Upper lobe of right lung (tissue), 1 donor: ENCODE results near the gene TNF. TPM values are rescaled to one million over a fixed set of nuclear protein-coding genes. Genes with fewer than 3 reads are reported as not detected.

Experiments used
- ATAC-seq: fragments of 200-7000 bp; cut with Tn5 transposase; one replicate; pipeline ENCODE4 v1.9.1; 2020; ENCODE audit warnings: mild to moderate bottlenecking, moderate library complexity
- DNase-seq: peaks from one replicate; pipeline ENCODE4 v3.0.0-alpha.2; 2020
- H3K27ac ChIP-seq: fragments of 200-600 bp; one replicate; pipeline ENCODE4 v1.8.0; 2022
- H3K27me3 ChIP-seq: fragments of 200-600 bp; one replicate; pipeline ENCODE4 v1.8.0; 2022; ENCODE audit warnings: mild to moderate bottlenecking
- H3K36me3 ChIP-seq: fragments of 200-600 bp; one replicate; pipeline ENCODE4 v1.8.0; 2022
- H3K4me1 ChIP-seq: fragments of 200-600 bp; one replicate; pipeline ENCODE4 v1.8.0; 2022
- H3K4me3 ChIP-seq: fragments of 200-600 bp; one replicate; pipeline ENCODE4 v1.8.0; 2022; ENCODE audit warnings: mild to moderate bottlenecking
- H3K9me3 ChIP-seq: fragments of 200-600 bp; one replicate; pipeline ENCODE4 v1.8.0; 2022
- intact Hi-C: fragments of 100-400 bp; cut with DNase I; formaldehyde crosslinking; loops from one replicate; pipeline ENCODE4 v1.11.0; 2022
- total RNA-seq: library from RNA; stranded (reverse); fragmentation: NEBNext Ultra II Directional; extraction: Animal tissue kit (Norgen Biotek cat#: 25700); gene quantifications from one replicate; pipeline ENCODE4 v1.2.1, GENCODE V29; 2021
- TF ChIP-seq, protein P1 (sequence below): fragments of 200-600 bp; IDR thresholded peaks from one replicate; pipeline ENCODE4 v1.8.0; 2022; ENCODE audit warnings: antibody characterized with exemption
- donor health status: DM: no; HTN: yes; CAD: no; lungs with severe emphysema.

TNF gene
- total RNA-seq, 1 donor from 2014 or later: 2.4 TPM

DNA sequence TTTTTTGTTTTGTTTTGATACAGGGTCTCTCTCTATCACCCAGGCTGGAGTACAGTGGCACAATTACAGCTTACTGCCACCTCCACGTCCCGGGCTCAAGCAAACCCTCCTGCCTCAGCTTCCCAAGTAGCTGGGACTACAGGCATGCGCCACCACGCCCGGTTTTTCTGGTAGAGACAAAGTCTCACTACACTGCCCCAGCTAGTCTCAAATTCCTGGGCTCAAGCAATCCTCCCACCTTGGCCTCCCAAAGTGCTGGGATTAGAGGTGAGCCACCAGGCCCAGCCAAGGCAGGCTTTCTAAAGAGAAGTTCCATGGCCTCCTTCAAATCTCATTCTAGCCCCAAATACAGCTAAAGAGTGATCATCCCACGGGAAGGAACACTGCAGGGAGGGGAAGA lies 41.4 kb upstream of the TNF start:
- no peak for DNase-seq
- Histone ChIP-seq H3K27ac (no peak overlapping the region), H3K27me3 (no peaks in the 10 kb centered on the region), H3K4me1 (peaks cover 6% of the 10 kb centered on the region), H3K36me3 (peaks cover 97% of the 10 kb centered on the region), H3K4me3 (no peak overlapping the region), H3K9me3 (no peaks in the 10 kb centered on the region)
- TF ChIP-seq, protein P1, sequence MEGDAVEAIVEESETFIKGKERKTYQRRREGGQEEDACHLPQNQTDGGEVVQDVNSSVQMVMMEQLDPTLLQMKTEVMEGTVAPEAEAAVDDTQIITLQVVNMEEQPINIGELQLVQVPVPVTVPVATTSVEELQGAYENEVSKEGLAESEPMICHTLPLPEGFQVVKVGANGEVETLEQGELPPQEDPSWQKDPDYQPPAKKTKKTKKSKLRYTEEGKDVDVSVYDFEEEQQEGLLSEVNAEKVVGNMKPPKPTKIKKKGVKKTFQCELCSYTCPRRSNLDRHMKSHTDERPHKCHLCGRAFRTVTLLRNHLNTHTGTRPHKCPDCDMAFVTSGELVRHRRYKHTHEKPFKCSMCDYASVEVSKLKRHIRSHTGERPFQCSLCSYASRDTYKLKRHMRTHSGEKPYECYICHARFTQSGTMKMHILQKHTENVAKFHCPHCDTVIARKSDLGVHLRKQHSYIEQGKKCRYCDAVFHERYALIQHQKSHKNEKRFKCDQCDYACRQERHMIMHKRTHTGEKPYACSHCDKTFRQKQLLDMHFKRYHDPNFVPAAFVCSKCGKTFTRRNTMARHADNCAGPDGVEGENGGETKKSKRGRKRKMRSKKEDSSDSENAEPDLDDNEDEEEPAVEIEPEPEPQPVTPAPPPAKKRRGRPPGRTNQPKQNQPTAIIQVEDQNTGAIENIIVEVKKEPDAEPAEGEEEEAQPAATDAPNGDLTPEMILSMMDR: no peak
- intact Hi-C loops: no loop called here
- ATAC-seq: no peak

DNA sequence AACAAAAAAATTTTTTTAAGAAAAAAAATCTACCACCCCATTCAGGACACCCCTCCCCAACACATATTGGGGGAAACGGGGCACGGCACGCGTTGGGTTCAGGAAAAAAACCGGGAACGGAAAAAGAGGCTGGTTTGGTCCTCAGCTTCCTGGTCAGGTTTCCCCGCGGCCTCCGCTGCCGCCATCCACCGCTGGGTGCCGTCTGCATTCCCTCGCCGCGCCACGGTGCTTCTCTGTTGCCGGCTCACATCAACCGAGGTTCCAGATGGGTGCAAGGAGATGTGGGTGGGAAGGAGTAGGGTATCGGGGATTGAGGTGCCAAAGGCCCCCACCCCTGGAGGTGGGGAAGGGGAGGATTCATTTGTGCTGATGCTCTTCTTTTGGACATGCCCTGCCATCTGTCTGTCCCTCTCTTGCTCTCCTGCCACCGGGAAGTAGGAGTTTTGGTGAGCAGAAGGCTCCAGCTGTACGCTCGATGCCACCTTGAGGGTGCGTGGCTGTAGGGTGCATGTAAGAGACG lies 40.8 kb upstream of the TNF start:
- Histone ChIP-seq H3K27me3 (no peaks in the 10 kb centered on the region), H3K9me3 (no peaks in the 10 kb centered on the region), H3K4me3 (no peak overlapping the region), H3K27ac (no peak overlapping the region), H3K36me3 (peaks cover 100% of the 10 kb centered on the region), H3K4me1 (peaks cover 12% of the 10 kb centered on the region)
- ATAC-seq (no peak), DNase-seq (no peak)
- TF ChIP-seq, protein P1: no peak
- intact Hi-C loops: no loop called here

DNA sequence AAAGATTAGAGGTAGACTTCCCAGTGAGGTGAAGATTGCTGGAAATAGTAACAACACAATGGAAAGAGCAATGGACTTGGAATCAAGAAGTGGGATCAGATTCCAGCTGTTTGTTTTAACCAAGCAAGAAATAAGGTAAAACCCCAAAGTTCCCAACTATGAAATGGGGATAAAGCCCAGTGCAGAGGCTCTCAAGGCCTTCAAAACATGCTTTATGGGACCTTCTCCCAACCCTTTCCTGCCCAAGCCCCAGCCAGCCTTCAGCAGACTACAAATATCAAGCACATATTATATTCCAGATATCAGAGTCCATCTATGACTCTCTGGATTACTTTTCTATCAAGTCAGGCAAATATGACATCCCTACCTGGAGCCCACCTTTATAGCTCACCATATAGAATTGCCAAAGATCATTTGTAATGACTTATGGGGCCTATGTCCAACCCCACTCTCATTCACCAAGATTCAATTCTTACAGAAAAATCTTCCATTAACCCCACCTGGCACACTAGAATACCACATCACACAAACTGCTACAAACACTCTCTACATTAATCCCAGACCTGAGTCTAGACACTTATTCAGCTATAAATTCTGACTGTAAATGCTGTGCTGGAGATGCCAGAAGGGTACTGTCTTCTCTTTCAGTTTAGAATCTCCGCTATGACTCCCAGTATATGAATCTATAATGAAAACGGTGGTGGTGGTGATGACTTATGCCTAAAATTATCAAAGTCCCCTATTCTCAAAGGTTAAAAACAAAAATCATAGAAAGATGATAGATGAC lies 39.6 kb upstream of the TNF start:
- ATAC-seq: no peak
- intact Hi-C loops: no loop called here
- H3K27ac ChIP-seq: no peak overlapping the region
- H3K4me1 ChIP-seq: peaks cover 23% of the 10 kb centered on the region
- no peak overlapping the region for H3K4me3 ChIP-seq
- H3K36me3 ChIP-seq: peaks cover 100% of the 10 kb centered on the region
- DNase-seq: no peak
- H3K27me3 ChIP-seq: no peaks in the 10 kb centered on the region
- no peaks in the 10 kb centered on the region for H3K9me3 ChIP-seq
- TF ChIP-seq, protein P1: no peak

DNA sequence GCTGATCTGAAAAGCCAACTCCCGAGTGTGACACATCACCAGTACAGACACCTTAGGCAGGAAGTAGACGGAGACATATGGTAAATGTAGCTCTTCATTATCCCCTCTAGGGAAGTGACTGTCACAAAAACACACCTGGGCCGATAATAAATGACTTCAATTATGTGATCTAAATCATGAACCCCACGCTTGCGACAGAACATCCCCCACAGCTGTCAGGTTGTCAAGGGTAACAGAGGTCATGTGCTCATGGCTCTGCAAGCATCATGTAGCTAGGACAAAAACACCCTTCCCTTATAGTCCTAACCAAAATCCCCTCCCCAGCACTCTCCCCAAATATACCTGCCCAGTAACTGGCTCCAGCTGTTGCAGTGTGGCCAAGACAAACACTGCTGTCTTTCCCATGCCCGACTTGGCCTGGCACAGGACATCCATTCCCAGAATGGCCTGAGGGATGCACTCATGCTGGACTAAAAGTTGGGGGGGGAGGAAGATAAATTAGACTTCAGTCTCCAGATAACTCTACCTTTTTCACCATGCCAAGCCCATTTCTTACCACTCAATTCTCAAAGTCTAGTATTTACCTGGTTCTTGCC lies 36.5 kb upstream of the TNF start:
- Histone ChIP-seq H3K27ac (no peak overlapping the region), H3K36me3 (peaks cover 68% of the 10 kb centered on the region), H3K4me1 (peaks cover 29% of the 10 kb centered on the region), H3K27me3 (no peaks in the 10 kb centered on the region), H3K9me3 (no peaks in the 10 kb centered on the region), H3K4me3 (peak overlapping the region; percentile 6)
- ATAC-seq (no peak), DNase-seq (no peak)
- intact Hi-C loops: no loop called here
- TF ChIP-seq, protein P1: no peak

DNA sequence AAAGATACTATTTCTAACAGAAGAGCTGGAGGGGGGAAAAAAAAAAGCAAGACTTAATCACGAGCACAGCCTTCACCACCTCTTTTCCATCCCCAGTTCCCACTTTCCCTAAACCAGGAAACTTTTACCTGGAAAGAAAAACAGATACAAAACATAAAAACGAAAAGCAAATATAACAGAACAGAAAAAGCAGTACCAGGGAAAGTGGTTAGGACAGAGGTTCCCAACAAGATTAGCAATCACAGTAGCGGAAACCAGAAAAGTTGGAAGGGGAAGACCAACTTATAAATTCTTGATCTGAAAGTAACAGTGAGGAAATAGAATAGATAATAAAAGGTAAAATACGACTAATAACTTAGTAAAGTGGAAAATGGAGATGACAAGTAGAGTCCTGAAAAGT lies 34.7 kb upstream of the TNF start:
- Histone ChIP-seq H3K4me3 (peak overlapping the region; percentile 72), H3K9me3 (no peaks in the 10 kb centered on the region), H3K27me3 (no peaks in the 10 kb centered on the region), H3K27ac (peak overlapping the region; percentile 93), H3K36me3 (peaks cover 51% of the 10 kb centered on the region), H3K4me1 (peaks cover 29% of the 10 kb centered on the region)
- DNase-seq: no peak
- TF ChIP-seq, protein P1: no peak
- intact Hi-C loops: no loop called here
- ATAC-seq: no peak
